Measurements from ENCODE around the gene COA3.

DNA sequence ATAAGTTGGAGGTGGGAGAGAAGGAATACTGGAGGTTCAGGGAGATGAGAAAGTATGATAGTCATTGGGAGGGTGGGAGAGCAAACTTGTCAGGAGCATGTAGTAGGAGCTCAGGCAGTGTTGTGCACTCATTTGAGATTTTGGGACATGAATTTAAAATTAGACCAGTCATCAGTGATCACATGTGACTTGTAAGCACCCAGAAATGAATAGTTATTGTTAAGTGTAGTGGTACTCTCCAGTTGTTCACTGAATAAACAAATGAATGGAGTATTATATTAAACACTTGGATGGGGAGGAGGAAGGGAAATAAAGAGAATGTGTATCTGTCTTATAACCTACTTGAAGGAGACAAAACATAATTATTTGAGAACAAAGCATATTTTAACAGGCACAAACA is 32.5 kb upstream of the COA3 start:
- no peak for TF ChIP-seq POLR2AphosphoS5 (IDR thresholded peaks at IDR 0.05)
- no peak for TF ChIP-seq CTCF (IDR thresholded peaks at IDR 0.05)

All from suprapubic skin (tissue), 3 donors.